Right lobe of liver (tissue), 6 donors: ENCODE results near the gene JAKMIP1. TPM values are rescaled to one million over a fixed set of nuclear protein-coding genes. Genes with fewer than 3 reads are reported as not detected.

ENCODE experiments used
- ATAC-seq, 4 donors: fragments of 200-7000 bp; cut with Tn5 transposase; one replicate each; pipeline ENCODE4 v1.9.1; 2020; ENCODE audit warnings: mild to moderate bottlenecking in 4 of 4, moderate library complexity in 4 of 4
- DNase-seq, 3 donors: peaks; one replicate each; pipeline ENCODE4 v3.0.0-alpha.2; 2020
- H3K27ac ChIP-seq, 3 donors: fragments of 200-600 bp; one replicate each; pipeline ENCODE4 v1.8.0; 2022
- H3K27me3 ChIP-seq, 2 donors: fragments of 200-600 bp; one replicate each; pipeline ENCODE4 v1.8.0; 2022
- H3K36me3 ChIP-seq, 4 donors: fragments of 200-600 bp; sonication (generic) in 1 of 4; one replicate each; pipeline versions ENCODE4 v1.5.1 to v1.8.0; 2017 to 2022; ENCODE audit warnings: control low read depth in 1 of 4
- H3K4me1 ChIP-seq, 4 donors: fragments of 200-600 bp; sonication (generic) in 1 of 4; one replicate each; pipeline versions ENCODE4 v1.5.1 to v1.8.0; 2017 to 2022; ENCODE audit warnings: control low read depth in 1 of 4
- H3K4me3 ChIP-seq, 3 donors: fragments of 200-600 bp; one replicate each; pipeline ENCODE4 v1.8.0; 2022
- H3K9me3 ChIP-seq, 4 donors: fragments of 200-600 bp; sonication (generic) in 1 of 4; one replicate each; pipeline versions ENCODE4 v1.5.1 to v1.8.0; 2017 to 2022; ENCODE audit warnings: control low read depth in 1 of 4
- POLR2A ChIP-seq: fragments of 450-650 bp; IDR thresholded peaks from one replicate; pipeline ENCODE4 v1.6.1; 2017; ENCODE audit warnings: antibody characterized with exemption, mild to moderate bottlenecking
- WGBS: methylation state at CpG from one replicate; pipeline ENCODE4 v1.1.6; 2018; ENCODE audit warnings: low coverage, low lambda C conversion rate; ENCODE audit not compliant: insufficient coverage; ENCODE audit errors: missing lambda C conversion rate; 5-methylcytosine and 5-hydroxymethylcytosine counted together
- intact Hi-C, 2 donors: fragments of 100-400 bp; cut with DNase I; formaldehyde crosslinking; loops; one replicate each; pipeline versions ENCODE4 v1.11.2 to v1.14.1; 2022
- total RNA-seq, 6 experiments: library from RNA; depleted of rRNA in 2 of 6; stranded (reverse); fragments of >200 nt in 2 of 6; fragmentation: NEBNext Ultra II Directional in 3 of 6; extraction: Animal tissue kit (Norgen Biotek cat#: 25700) in 3 of 6; gene quantifications; one replicate each; pipeline versions ENCODE4 v1.1.0 to v1.2.4, GENCODE V29; 2016 to 2023
- TF ChIP-seq, protein P1 (sequence below), 4 donors: fragments of 200-600 bp in 3 of 4; fragments of 450-650 bp in 1 of 4; IDR thresholded peaks; one replicate each; pipeline versions ENCODE4 v1.5.1 to v1.8.0; 2016 to 2022; ENCODE audit warnings: antibody characterized with exemption in 4 of 4, mild to moderate bottlenecking in 2 of 4
- donor health status: DM: no; HTN: yes; CAD: no.
- donor health status: DM: no; HTN: no; CAD: no.
- donor health status: DM: no; HTN: no; CAD: no.
- donor health status: DM: no; HTN: yes; CAD: no.
- donor health status: DM: no; HTN: yes; CAD: no.

The JAKMIP1 gene
- total RNA-seq, 6 experiments from 2014 or later: 0.12 TPM; not detected in 5

DNA sequence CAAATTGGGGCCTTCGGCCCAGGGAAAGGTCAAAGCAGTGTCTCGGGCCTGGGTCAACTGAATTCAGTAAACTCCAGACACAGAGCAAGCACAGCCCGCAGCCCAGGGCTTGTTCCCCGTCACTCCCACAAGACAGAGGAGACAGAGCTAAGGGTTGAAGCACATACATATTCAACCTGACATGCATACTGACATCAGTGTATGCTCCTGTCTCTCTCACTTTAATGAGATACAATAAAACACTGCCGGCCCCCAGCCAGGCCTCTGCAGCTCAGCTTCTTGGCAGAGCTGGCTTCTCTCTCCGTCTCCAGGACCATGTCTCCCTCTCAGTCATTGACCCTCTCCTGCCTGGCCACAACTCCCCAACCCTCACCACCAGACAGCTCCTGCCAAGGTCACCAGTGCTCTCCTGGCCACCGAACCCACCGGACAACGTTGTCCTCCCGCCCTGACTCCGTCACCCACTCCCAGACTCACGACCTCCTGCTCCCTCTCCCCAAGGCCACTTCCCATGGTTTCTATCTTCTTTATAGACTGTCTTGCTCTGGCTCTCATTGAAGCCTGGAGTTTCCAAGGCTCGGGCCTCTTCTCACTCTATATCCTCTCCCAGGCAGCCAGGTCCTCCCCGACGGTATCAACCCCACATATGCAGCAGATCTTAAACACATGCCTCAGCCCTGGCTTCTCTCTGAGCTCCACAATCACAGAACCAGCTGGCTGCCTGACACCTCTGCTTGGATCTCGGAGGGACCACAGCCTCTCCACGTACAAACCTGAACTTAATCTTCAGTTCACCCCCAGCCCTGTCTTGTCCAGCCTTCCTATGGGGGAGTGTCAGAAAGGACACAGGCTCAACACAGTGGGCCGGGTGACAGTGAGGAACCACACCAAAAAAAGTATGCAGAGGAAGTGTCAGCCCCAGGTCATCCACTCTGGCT lies 114.4 kb downstream of the JAKMIP1 start:
- H3K27me3 ChIP-seq: no peaks in the 10 kb centered on the region
- ATAC-seq: peak in 1 of 4 donors; percentile 34
- H3K4me3 ChIP-seq: no peak overlapping the region
- no peak for TF ChIP-seq POLR2A
- TF ChIP-seq, protein P1, sequence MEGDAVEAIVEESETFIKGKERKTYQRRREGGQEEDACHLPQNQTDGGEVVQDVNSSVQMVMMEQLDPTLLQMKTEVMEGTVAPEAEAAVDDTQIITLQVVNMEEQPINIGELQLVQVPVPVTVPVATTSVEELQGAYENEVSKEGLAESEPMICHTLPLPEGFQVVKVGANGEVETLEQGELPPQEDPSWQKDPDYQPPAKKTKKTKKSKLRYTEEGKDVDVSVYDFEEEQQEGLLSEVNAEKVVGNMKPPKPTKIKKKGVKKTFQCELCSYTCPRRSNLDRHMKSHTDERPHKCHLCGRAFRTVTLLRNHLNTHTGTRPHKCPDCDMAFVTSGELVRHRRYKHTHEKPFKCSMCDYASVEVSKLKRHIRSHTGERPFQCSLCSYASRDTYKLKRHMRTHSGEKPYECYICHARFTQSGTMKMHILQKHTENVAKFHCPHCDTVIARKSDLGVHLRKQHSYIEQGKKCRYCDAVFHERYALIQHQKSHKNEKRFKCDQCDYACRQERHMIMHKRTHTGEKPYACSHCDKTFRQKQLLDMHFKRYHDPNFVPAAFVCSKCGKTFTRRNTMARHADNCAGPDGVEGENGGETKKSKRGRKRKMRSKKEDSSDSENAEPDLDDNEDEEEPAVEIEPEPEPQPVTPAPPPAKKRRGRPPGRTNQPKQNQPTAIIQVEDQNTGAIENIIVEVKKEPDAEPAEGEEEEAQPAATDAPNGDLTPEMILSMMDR (IDR thresholded peaks at IDR 0.05): no peak
- no peak overlapping the region for H3K27ac ChIP-seq
- peaks cover 0 to 3% (median 0%) of the 10 kb centered on the region in 4 donors for H3K4me1 ChIP-seq
- WGBS: 63% methylated on average over 9 of the region's 18 CpGs
- no peaks in the 10 kb centered on the region for H3K9me3 ChIP-seq
- intact Hi-C loops: loop anchor here (5.0 to 10.0 kb wide), 2 partner anchors 51 to 89 kb away; no protein-coding TSS in a partner anchor
- H3K36me3 ChIP-seq: no peaks in the 10 kb centered on the region
- no peak for DNase-seq

DNA sequence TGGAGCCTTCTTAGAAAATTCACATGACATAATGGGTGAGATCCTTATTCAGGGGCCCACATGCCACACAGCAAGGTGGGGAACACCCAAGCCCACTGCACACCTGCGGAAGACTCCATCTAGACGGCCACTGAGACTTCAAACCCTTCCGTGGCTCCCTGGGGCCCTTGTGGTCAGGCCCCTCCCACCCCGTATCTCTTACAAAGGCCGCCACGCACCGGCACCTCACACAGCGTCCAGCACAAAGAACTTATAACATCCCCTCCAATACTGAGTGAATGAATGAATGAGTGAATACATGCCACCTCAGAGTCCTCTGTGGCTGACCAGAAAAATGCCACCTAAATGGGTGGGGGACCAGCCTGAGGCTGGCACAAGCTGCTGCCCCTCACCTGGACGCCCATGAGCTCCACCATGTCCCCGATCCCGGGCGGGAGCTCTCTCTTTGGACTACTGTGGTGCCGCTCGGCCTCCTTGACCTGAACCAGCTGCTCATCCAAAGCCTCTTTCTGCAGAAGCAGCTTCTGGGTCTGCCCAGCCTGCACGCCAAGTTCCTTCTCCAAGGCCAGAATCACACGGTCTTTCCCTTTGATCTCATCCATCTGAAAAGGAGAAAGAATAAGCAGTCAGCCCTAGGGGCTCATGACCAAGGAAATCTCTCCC lies 115.2 kb downstream of the JAKMIP1 start:
- Histone ChIP-seq H3K9me3 (no peaks in the 10 kb centered on the region), H3K27ac (no peak overlapping the region), H3K4me3 (no peak overlapping the region), H3K36me3 (no peaks in the 10 kb centered on the region), H3K27me3 (no peaks in the 10 kb centered on the region), H3K4me1 (peaks cover 0 to 3% (median 0%) of the 10 kb centered on the region in 4 donors)
- intact Hi-C loops: loop anchor here (5.0 to 10.0 kb wide), 2 partner anchors 50 to 88 kb away; no protein-coding TSS in a partner anchor
- ATAC-seq: no peak
- DNase-seq: no peak
- no peak for TF ChIP-seq POLR2A
- TF ChIP-seq, protein P1 (IDR thresholded peaks at IDR 0.05): no peak
- 81% methylated on average over 9 of the region's 16 CpGs for WGBS

DNA sequence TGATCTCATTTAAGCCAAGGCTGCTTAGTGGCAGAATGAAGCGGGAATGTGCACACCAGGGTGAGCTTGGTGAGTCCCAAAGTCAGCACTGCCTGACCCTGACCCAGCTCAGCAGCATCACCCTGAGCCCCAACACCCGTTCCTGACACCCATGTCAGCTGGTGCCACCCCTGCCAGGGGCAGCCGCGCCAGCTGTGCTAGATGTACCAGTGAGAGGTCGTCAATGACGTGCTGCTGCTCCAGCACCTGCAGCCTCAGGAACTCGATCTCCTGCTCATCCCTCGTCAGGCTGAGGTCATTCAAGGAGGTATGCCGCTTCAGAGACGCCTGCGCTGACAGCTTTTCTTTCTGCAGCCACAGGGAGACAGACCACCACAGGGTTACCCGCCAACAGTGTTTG lies 120.4 kb downstream of the JAKMIP1 start:
- Histone ChIP-seq H3K27ac (no peak overlapping the region), H3K9me3 (no peaks in the 10 kb centered on the region), H3K4me3 (no peak overlapping the region), H3K27me3 (no peaks in the 10 kb centered on the region), H3K4me1 (no peaks in the 10 kb centered on the region), H3K36me3 (no peaks in the 10 kb centered on the region)
- TF ChIP-seq POLR2A: no peak
- TF ChIP-seq, protein P1 (IDR thresholded peaks at IDR 0.05): no peak
- ATAC-seq (peak in 1 of 4 donors; percentile 12), DNase-seq (no peak)
- intact Hi-C loops: loop anchor here in 1 of 2 donors (10.0 kb wide), 1 partner anchor 45 kb away; no protein-coding TSS in a partner anchor
- 100% methylated on average over 1 of the region's 12 CpGs for WGBS

DNA sequence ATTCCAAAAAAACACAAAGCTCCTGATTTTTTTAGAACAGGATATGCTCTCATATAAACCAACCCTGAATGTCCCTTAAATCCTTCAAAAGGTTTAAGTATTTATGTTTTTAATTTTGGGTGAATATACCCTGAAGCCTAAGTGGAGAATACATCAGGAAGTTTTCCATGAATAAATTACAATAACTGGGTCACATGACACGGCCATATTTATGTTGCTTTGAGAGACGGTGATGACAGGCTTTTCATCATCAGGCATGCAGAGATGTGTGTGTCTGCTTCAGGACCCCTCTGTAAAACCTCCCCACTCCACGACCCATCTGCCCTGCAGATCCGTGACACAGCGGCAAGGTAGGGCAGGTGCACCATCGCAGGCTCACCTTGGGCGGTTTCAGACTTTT lies 121.8 kb downstream of the JAKMIP1 start:
- intact Hi-C loops: no loop called here
- no peak overlapping the region for H3K27ac ChIP-seq
- H3K4me3 ChIP-seq: no peak overlapping the region
- WGBS: 48% methylated on average over 2 of the region's 7 CpGs
- DNase-seq (no peak), ATAC-seq (no peak)
- no peaks in the 10 kb centered on the region for H3K4me1 ChIP-seq
- no peaks in the 10 kb centered on the region for H3K36me3 ChIP-seq
- TF ChIP-seq, protein P1 (IDR thresholded peaks at IDR 0.05): no peak
- no peaks in the 10 kb centered on the region for H3K9me3 ChIP-seq
- H3K27me3 ChIP-seq: no peaks in the 10 kb centered on the region
